Tibial nerve (tissue), 4 donors: ENCODE measurements around the gene RAB32. TPM values are rescaled to one million over a fixed set of nuclear protein-coding genes. Genes with fewer than 3 reads are reported as not detected.

ENCODE experiments used
- DNase-seq, 2 donors: peaks; one replicate each; pipeline ENCODE4 v3.0.0-alpha.2; 2019; ENCODE audit warnings: low spot score in 2 of 2
- H3K27ac ChIP-seq, 4 donors: fragments of 200-600 bp; sonication (generic) in 3 of 4; one replicate each; pipeline ENCODE4 v1.5.1; 2017 to 2019; ENCODE audit warnings: mild to moderate bottlenecking in 1 of 4
- H3K27me3 ChIP-seq, 2 donors: fragments of 200-600 bp; sonication (generic) in 1 of 2; one replicate each; pipeline versions ENCODE4 v1.5.1 to v1.6.0; 2017 to 2019
- H3K36me3 ChIP-seq, 3 donors: fragments of 200-600 bp; sonication (generic); one replicate each; pipeline ENCODE4 v1.5.1; 2018 to 2019
- H3K4me1 ChIP-seq, 4 donors: fragments of 200-600 bp; sonication (generic) in 3 of 4; one replicate each; pipeline ENCODE4 v1.5.1; 2017 to 2019
- H3K4me3 ChIP-seq, 4 donors: fragments of 200-600 bp; sonication (generic) in 3 of 4; one replicate each; pipeline ENCODE4 v1.5.1; 2017 to 2019; ENCODE audit warnings: mild to moderate bottlenecking in 1 of 4, moderate library complexity in 1 of 4
- H3K9me3 ChIP-seq, 4 donors: fragments of 200-600 bp; sonication (generic) in 3 of 4; one replicate each; pipeline ENCODE4 v1.5.1; 2017 to 2019
- CTCF ChIP-seq, 5 experiments: fragments of 200-600 bp in 3 of 5; fragments of 450-650 bp in 2 of 5; sonication (generic) in 3 of 5; IDR thresholded peaks; one replicate each; pipeline ENCODE4 v1.5.1; 2016 to 2019; ENCODE audit warnings: antibody characterized with exemption in 5 of 5, mild to moderate bottlenecking in 3 of 5, moderate library complexity in 2 of 5
- EP300 ChIP-seq, 2 donors: sonication (generic); formaldehyde crosslinking; IDR thresholded peaks; one replicate each; pipeline ENCODE4 v1.6.1; 2017; ENCODE audit warnings: antibody characterized with exemption in 2 of 2, mild to moderate bottlenecking in 1 of 2
- POLR2A ChIP-seq, 2 donors: fragments of 450-650 bp; IDR thresholded peaks; one replicate each; pipeline ENCODE4 v1.6.1; 2017; ENCODE audit warnings: antibody characterized with exemption in 2 of 2, mild to moderate bottlenecking in 2 of 2, moderate library complexity in 2 of 2
- WGBS, 2 donors: methylation state at CpG; one replicate each; pipeline ENCODE4 v1.1.5; 2018; 5-methylcytosine and 5-hydroxymethylcytosine counted together
- total RNA-seq, 4 donors: library from RNA; depleted of rRNA; stranded (reverse); fragments of >200 nt; gene quantifications; one replicate each; pipeline ENCODE4 v1.1.0, GENCODE V29; 2016

Gene RAB32
- total RNA-seq, 4 donors from 2014 or later, result 23.2 to 44.4 (median 25.1) TPM

GRCh38 chr6:146546443-146547043 is 2.9 kb downstream of the RAB32 start:
- H3K27me3 ChIP-seq, result no peaks in the 10 kb centered on the region
- peaks cover 0 to 53% (median 18%) of the 10 kb centered on the region in 4 donors for H3K4me1 ChIP-seq
- 23 to 32% methylated on average over 3 of the region's 3 CpGs for WGBS, 2 donors
- H3K27ac ChIP-seq, result peak overlapping the region; percentile 27 to 99 (median 96)
- peaks cover 0 to 26% (median 0%) of the 10 kb centered on the region in 3 donors for H3K36me3 ChIP-seq
- peak overlapping the region in 1 of 4 donors; percentile 91 for H3K4me3 ChIP-seq
- TF ChIP-seq POLR2A (IDR thresholded peaks at IDR 0.05) (peak in 1 of 2 donors; percentile 26), CTCF (IDR thresholded peaks at IDR 0.05) (peak in 1 of 5 experiments; percentile 31), EP300 (IDR thresholded peaks at IDR 0.05) (peak in 1 of 2 donors; percentile 74)
- no peak for DNase-seq
- H3K9me3 ChIP-seq, result no peaks in the 10 kb centered on the region

GRCh38 chr6:146547889-146548288 is 4.3 kb downstream of the RAB32 start:
- H3K4me1 ChIP-seq, result peaks cover 0 to 60% (median 18%) of the 10 kb centered on the region in 4 donors
- H3K27ac ChIP-seq, result no peak overlapping the region
- no peak for DNase-seq
- no peak for TF ChIP-seq EP300 (IDR thresholded peaks at IDR 0.05)
- no peak for TF ChIP-seq CTCF (IDR thresholded peaks at IDR 0.05)
- TF ChIP-seq POLR2A (IDR thresholded peaks at IDR 0.05), result no peak
- no peaks in the 10 kb centered on the region for H3K9me3 ChIP-seq
- WGBS, 2 donors, result 46 to 49% methylated on average over 2 of the region's 2 CpGs
- peaks cover 0 to 31% (median 0%) of the 10 kb centered on the region in 3 donors for H3K36me3 ChIP-seq
- no peaks in the 10 kb centered on the region for H3K27me3 ChIP-seq
- no peak overlapping the region for H3K4me3 ChIP-seq

DNA sequence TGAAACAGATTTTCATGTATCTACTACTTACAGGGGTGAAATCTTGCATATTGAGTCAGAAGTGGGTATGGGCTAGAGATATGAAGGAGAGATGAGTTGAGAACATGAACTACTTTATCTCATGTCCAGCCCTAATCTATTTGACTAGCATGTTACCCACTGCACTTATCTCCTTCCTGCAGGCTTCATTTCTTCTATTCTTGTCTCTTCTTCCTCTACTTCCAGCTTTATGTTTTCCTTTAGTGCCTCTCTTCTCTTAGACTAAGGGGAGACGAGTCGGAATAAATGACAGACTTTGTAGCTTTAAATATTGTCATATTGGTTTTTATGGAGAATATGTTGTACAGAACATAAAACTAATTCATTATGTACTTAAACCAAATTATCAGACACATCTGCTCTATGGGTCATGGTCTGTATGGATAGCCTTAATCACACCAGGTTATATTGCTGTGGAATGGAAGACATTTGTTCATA is 5.3 kb downstream of the RAB32 start:
- TF ChIP-seq CTCF (IDR thresholded peaks at IDR 0.05), result no peak
- no peak for TF ChIP-seq EP300 (IDR thresholded peaks at IDR 0.05)
- TF ChIP-seq POLR2A (IDR thresholded peaks at IDR 0.05), result no peak
- 95 to 97% methylated on average over 2 of the region's 2 CpGs for WGBS, 2 donors

GRCh38 chr6:146550911-146551310 is 7.3 kb downstream of the RAB32 start:
- Histone ChIP-seq H3K27me3 (no peaks in the 10 kb centered on the region), H3K9me3 (no peaks in the 10 kb centered on the region), H3K4me3 (no peak overlapping the region), H3K27ac (no peak overlapping the region), H3K36me3 (peaks cover 0 to 59% (median 0%) of the 10 kb centered on the region in 3 donors), H3K4me1 (peaks cover 0 to 45% (median 9%) of the 10 kb centered on the region in 4 donors)
- peak in 1 of 2 donors; percentile 31 for DNase-seq
- TF ChIP-seq EP300 (IDR thresholded peaks at IDR 0.05), result no peak
- TF ChIP-seq CTCF (IDR thresholded peaks at IDR 0.05), result no peak
- no peak for TF ChIP-seq POLR2A (IDR thresholded peaks at IDR 0.05)
- 75 to 84% methylated on average over 6 of the region's 6 CpGs for WGBS, 2 donors

More for the DNA sequence above, 5.3 kb downstream of the RAB32 start:
- H3K9me3 ChIP-seq, result no peaks in the 10 kb centered on the region
- peaks cover 0 to 60% (median 18%) of the 10 kb centered on the region in 4 donors for H3K4me1 ChIP-seq
- H3K4me3 ChIP-seq, result no peak overlapping the region
- no peak overlapping the region for H3K27ac ChIP-seq
- H3K27me3 ChIP-seq, result no peaks in the 10 kb centered on the region
- peaks cover 0 to 41% (median 0%) of the 10 kb centered on the region in 3 donors for H3K36me3 ChIP-seq
- no peak for DNase-seq

- no peak overlapping the region for H3K27ac ChIP-seq
- peaks cover 0 to 39% (median 3%) of the 10 kb centered on the region in 4 donors for H3K4me1 ChIP-seq
- no peaks in the 10 kb centered on the region for H3K27me3 ChIP-seq
- WGBS, 2 donors, result 73 to 76% methylated on average over 7 of the region's 7 CpGs
- TF ChIP-seq POLR2A (IDR thresholded peaks at IDR 0.05), result no peak
- TF ChIP-seq EP300 (IDR thresholded peaks at IDR 0.05), result no peak
- H3K9me3 ChIP-seq, result no peaks in the 10 kb centered on the region
- H3K36me3 ChIP-seq, result peaks cover 0 to 59% (median 0%) of the 10 kb centered on the region in 3 donors
- no peak for DNase-seq
- no peak overlapping the region for H3K4me3 ChIP-seq
Observed at GRCh38 chr6:146551545-146551944, 7.9 kb downstream of the RAB32 start.
